Vagina (tissue), 2 donors: Measurements from ENCODE around the gene BAAT. TPM values are rescaled to one million over a fixed set of nuclear protein-coding genes. Genes with fewer than 3 reads are reported as not detected.

Experiments
- DNase-seq, 2 donors: peaks; one replicate each; pipeline ENCODE4 v3.0.0-alpha.2; 2017; ENCODE audit errors: extremely low spot score in 2 of 2
- H3K27ac ChIP-seq: fragments of 200-600 bp; sonication (generic); one replicate; pipeline ENCODE4 v1.5.1; 2019
- H3K27me3 ChIP-seq: fragments of 200-600 bp; sonication (generic); one replicate; pipeline ENCODE4 v1.5.1; 2019
- H3K36me3 ChIP-seq, 2 donors: fragments of 200-600 bp; sonication (generic); one replicate each; pipeline ENCODE4 v1.5.1; 2017 to 2019
- H3K4me1 ChIP-seq: fragments of 200-600 bp; sonication (generic); one replicate; pipeline ENCODE4 v1.5.1; 2019
- H3K4me3 ChIP-seq, 2 donors: fragments of 200-600 bp; sonication (generic); 1 replicate in 1 of 2; 2 replicates in 1 of 2; pipeline ENCODE4 v1.5.1; 2016 to 2019
- H3K9me3 ChIP-seq: fragments of 200-600 bp; sonication (generic); one replicate; pipeline ENCODE4 v1.5.1; 2019
- CTCF ChIP-seq, 3 experiments: fragments of 450-650 bp in 2 of 3; fragments of 200-600 bp in 1 of 3; sonication (generic) in 1 of 3; IDR thresholded peaks; one replicate each; pipeline ENCODE4 v1.5.1; 2017 to 2019; ENCODE audit warnings: antibody characterized with exemption in 3 of 3, mild to moderate bottlenecking in 2 of 3, moderate library complexity in 2 of 3
- POLR2A ChIP-seq, 2 donors: fragments of 450-650 bp; IDR thresholded peaks; one replicate each; pipeline ENCODE4 v1.6.1; 2017; ENCODE audit warnings: antibody characterized with exemption in 2 of 2, mild to moderate bottlenecking in 2 of 2, moderate library complexity in 2 of 2
- POLR2AphosphoS5 ChIP-seq, 2 donors: sonication (generic); formaldehyde crosslinking; IDR thresholded peaks; one replicate each; pipeline ENCODE4 v1.9.0; 2017; ENCODE audit warnings: antibody characterized with exemption in 2 of 2, mild to moderate bottlenecking in 2 of 2, low read depth in 1 of 2; ENCODE audit not compliant: insufficient read depth in 1 of 2
- intact Hi-C: fragments of 100-400 bp; cut with DNase I; formaldehyde crosslinking; loops from one replicate; pipeline ENCODE4 v1.15.1; 2023
- total RNA-seq: library from RNA; depleted of rRNA; stranded (reverse); fragments of >200 nt; gene quantifications from one replicate; pipeline ENCODE4 v1.2.3, GENCODE V29; 2016

The BAAT gene
- total RNA-seq, 1 donor from 2014 or later: not detected

- Histone ChIP-seq H3K27ac (no peak overlapping the region), H3K4me3 (no peak overlapping the region), H3K27me3 (no peaks in the 10 kb centered on the region), H3K9me3 (no peaks in the 10 kb centered on the region), H3K4me1 (no peaks in the 10 kb centered on the region), H3K36me3 (no peaks in the 10 kb centered on the region)
- no peak for TF ChIP-seq POLR2A (IDR thresholded peaks at IDR 0.05)
- no peak for TF ChIP-seq CTCF (IDR thresholded peaks at IDR 0.05)
- no peak for TF ChIP-seq POLR2AphosphoS5 (IDR thresholded peaks at IDR 0.05; ENCODE audit: insufficient read depth in 1 of 2, low read depth in 1 of 2)
- intact Hi-C loops: no loop called here
- no peak for DNase-seq
Observed at GRCh38 chr9:101371813-101372212, 13.0 kb downstream of the BAAT start.

GRCh38 chr9:101369884-101370531, 14.8 kb downstream of the BAAT start:
- Histone ChIP-seq H3K36me3 (no peaks in the 10 kb centered on the region), H3K27me3 (no peaks in the 10 kb centered on the region), H3K4me1 (no peaks in the 10 kb centered on the region), H3K9me3 (no peaks in the 10 kb centered on the region), H3K4me3 (no peak overlapping the region), H3K27ac (no peak overlapping the region)
- TF ChIP-seq POLR2A (IDR thresholded peaks at IDR 0.05) (no peak), POLR2AphosphoS5 (IDR thresholded peaks at IDR 0.05; ENCODE audit: insufficient read depth in 1 of 2, low read depth in 1 of 2) (no peak), CTCF (IDR thresholded peaks at IDR 0.05) (no peak)
- DNase-seq: no peak
- intact Hi-C loops: loop anchor here (10.0 kb wide), 1 partner anchor 925 kb away; no protein-coding TSS in a partner anchor

- H3K4me1 ChIP-seq: no peaks in the 10 kb centered on the region
- intact Hi-C loops: loop anchor here (10.0 kb wide), 1 partner anchor 924 kb away; no protein-coding TSS in a partner anchor
- TF ChIP-seq POLR2A (IDR thresholded peaks at IDR 0.05) (no peak), CTCF (IDR thresholded peaks at IDR 0.05) (no peak), POLR2AphosphoS5 (IDR thresholded peaks at IDR 0.05; ENCODE audit: insufficient read depth in 1 of 2, low read depth in 1 of 2) (no peak)
Observed at GRCh38 chr9:101369286-101369685, 15.5 kb downstream of the BAAT start.

GRCh38 chr9:101367323-101367722, 17.5 kb downstream of the BAAT start:
- Histone ChIP-seq H3K4me1 (no peaks in the 10 kb centered on the region), H3K9me3 (no peaks in the 10 kb centered on the region), H3K4me3 (no peak overlapping the region), H3K27ac (no peak overlapping the region), H3K27me3 (no peaks in the 10 kb centered on the region), H3K36me3 (no peaks in the 10 kb centered on the region)
- TF ChIP-seq CTCF (IDR thresholded peaks at IDR 0.05) (no peak), POLR2A (IDR thresholded peaks at IDR 0.05) (no peak), POLR2AphosphoS5 (IDR thresholded peaks at IDR 0.05; ENCODE audit: insufficient read depth in 1 of 2, low read depth in 1 of 2) (no peak)
- intact Hi-C loops: loop anchor here (10.0 kb wide), 1 partner anchor 923 kb away; no protein-coding TSS in a partner anchor
- DNase-seq: no peak

More at GRCh38 chr9:101369286-101369685, 15.5 kb downstream of the BAAT start:
- DNase-seq: no peak
- no peak overlapping the region for H3K4me3 ChIP-seq
- no peaks in the 10 kb centered on the region for H3K27me3 ChIP-seq
- no peaks in the 10 kb centered on the region for H3K9me3 ChIP-seq
- no peak overlapping the region for H3K27ac ChIP-seq
- no peaks in the 10 kb centered on the region for H3K36me3 ChIP-seq
